ENCODE data around the gene NNT. TPM values are rescaled to one million over a fixed set of nuclear protein-coding genes. Genes with fewer than 3 reads are reported as not detected.

NNT gene
- total and polyA plus RNA-seq, 9 of the 15 experiments (the other 6 are each of a cell fraction or from before 2014, with no cell fraction given): 21.9 to 68.6 (median 42.2) TPM

GRCh38 chr5:43622074-43622473 is 19.1 kb downstream of the NNT start (continued):
- TF ChIP-seq RNF219 (CRISPR knock-in tag; IDR thresholded peaks at IDR 0.05) (no peak), CBX8 (IDR thresholded peaks at IDR 0.05; ENCODE audit: borderline replicate concordance, extremely low read depth, low read depth, low read length, poor library complexity, severe bottlenecking) (no peak), XRCC3 (IDR thresholded peaks at IDR 0.05) (no peak), WHSC1 (IDR thresholded peaks at IDR 0.05; ENCODE audit: low read length) (no peak)

GRCh38 chr5:43623048-43623680 is 20.2 kb downstream of the NNT start:
- no peak overlapping the region for H3K4me2 ChIP-seq (ENCODE audit: insufficient read depth, low read length)
- no peak for TF ChIP-seq CREB3L1 (IDR thresholded peaks at IDR 0.05; ENCODE audit: borderline replicate concordance, low read depth)
- TF ChIP-seq JUN (IDR thresholded peaks at IDR 0.05; ENCODE audit: borderline replicate concordance, low read depth, low read length): no peak
- no peak for TF ChIP-seq JUN (CRISPR knock-in tag; IDR thresholded peaks at IDR 0.05; ENCODE audit: borderline replicate concordance)
- TF ChIP-seq DLX4 (CRISPR knock-in tag; IDR thresholded peaks at IDR 0.05): no peak
- TF ChIP-seq FOXK2 (conservative IDR thresholded peaks at IDR 0.05 in 1 of 2, IDR thresholded peaks at IDR 0.05 in 1 of 2; ENCODE audit: low read depth in 2 of 2): no peak
- no peak for TF ChIP-seq BRCA1 (IDR thresholded peaks at IDR 0.05)
- no peak for TF ChIP-seq BRCA1 (CRISPR knock-in tag; IDR thresholded peaks at IDR 0.05)
- no peak for TF ChIP-seq HNRNPH1 (optimal IDR thresholded peaks at IDR 0.05; ENCODE audit: low read depth, low read length)
- TF ChIP-seq CHCHD3 (CRISPR knock-in tag; IDR thresholded peaks at IDR 0.05): no peak
- TF ChIP-seq BDP1 (IDR thresholded peaks at IDR 0.05; ENCODE audit: insufficient read depth, insufficient read length): no peak
- 87% methylated on average over 3 of the region's 3 CpGs for WGBS (ENCODE audit: insufficient coverage, low coverage, missing lambda C conversion rate)
- no peak overlapping the region; a peak in 1 of 4 replicates for H3K9ac ChIP-seq (ENCODE audit: insufficient read depth in 1 of 2, low read depth in 2 of 2, low read length in 2 of 2)
- ChIA-PET POLR2A (no interaction called here), CTCF (ENCODE audit: low intra/inter-chr PET ratio) (interaction anchor here (0.5 kb wide), 1 partner anchor 66 kb away, joined by 3 read pairs; no protein-coding TSS in a partner anchor)
- BruUV-seq (replicated peaks): no TSS peak
- H3K79me2 ChIP-seq (ENCODE audit: control insufficient read depth, insufficient read depth, low read length): no peaks in the 10 kb centered on the region
- no peak for DNase-seq (ENCODE audit: extremely low read depth in 1 of 4, low spot score in 3 of 4)
- no peaks in the 10 kb centered on the region for H3K9me3 ChIP-seq (replicated peaks; ENCODE audit: control insufficient read depth, insufficient read depth, low read depth, low read length)
- peak; percentile 25; the same call in 2 of the 3 replicates for ATAC-seq
- H3K27ac ChIP-seq (ENCODE audit: extremely low read depth, low read depth, low read length): no peak overlapping the region
- in situ Hi-C loops (cut with MboI) (no loop called here), intact Hi-C loops (cut with micrococcal nuclease) (no loop called here)
- no peak for FAIRE-seq
- H3K4me3 ChIP-seq: no peak overlapping the region
- H3K9me1 ChIP-seq (ENCODE audit: control insufficient read depth, insufficient read depth, low read length): no peaks in the 10 kb centered on the region
- H2AFZ ChIP-seq (ENCODE audit: low read depth, low read length): no peak overlapping the region
- no peaks in the 10 kb centered on the region for H3K27me3 ChIP-seq (ENCODE audit: control insufficient read depth in 2 of 2, insufficient read depth in 2 of 2, low read length in 2 of 2)
- H3K36me3 ChIP-seq (ENCODE audit: control insufficient read depth, insufficient read depth, low read length): peaks cover 39% of the 10 kb centered on the region; the same call in 2 of the 3 replicates
- no peaks in the 10 kb centered on the region for H4K20me1 ChIP-seq (replicated peaks; ENCODE audit: control insufficient read depth, insufficient read depth, low read length)
- H3K4me1 ChIP-seq (replicated peaks in 1 of 2; ENCODE audit: control insufficient read depth in 2 of 2, insufficient read depth in 2 of 2, low read length in 2 of 2): no peaks in the 10 kb centered on the region

Data from K562 (cell line).